Left lobe of liver (tissue), 2 donors: ENCODE measurements around the gene MFRP. TPM values are rescaled to one million over a fixed set of nuclear protein-coding genes. Genes with fewer than 3 reads are reported as not detected.

Experiments
- ATAC-seq: fragments of 200-7000 bp; cut with Tn5 transposase; one replicate; pipeline ENCODE4 v1.9.1; 2020; ENCODE audit warnings: mild to moderate bottlenecking, moderate library complexity
- DNase-seq: peaks from one replicate; pipeline ENCODE4 v3.0.0-alpha.2; 2020; ENCODE audit warnings: low spot score
- total RNA-seq: library from RNA; stranded (reverse); gene quantifications from one replicate; pipeline ENCODE4 v1.2.1, GENCODE V29; 2021
- donor health status: DM: no; HTN: no; CAD: no; lungs with moderate emphysema.
- donor health status: DM: no; HTN: yes; CAD: no.

The MFRP gene
- total RNA-seq, 1 donor from 2014 or later = not detected

DNA sequence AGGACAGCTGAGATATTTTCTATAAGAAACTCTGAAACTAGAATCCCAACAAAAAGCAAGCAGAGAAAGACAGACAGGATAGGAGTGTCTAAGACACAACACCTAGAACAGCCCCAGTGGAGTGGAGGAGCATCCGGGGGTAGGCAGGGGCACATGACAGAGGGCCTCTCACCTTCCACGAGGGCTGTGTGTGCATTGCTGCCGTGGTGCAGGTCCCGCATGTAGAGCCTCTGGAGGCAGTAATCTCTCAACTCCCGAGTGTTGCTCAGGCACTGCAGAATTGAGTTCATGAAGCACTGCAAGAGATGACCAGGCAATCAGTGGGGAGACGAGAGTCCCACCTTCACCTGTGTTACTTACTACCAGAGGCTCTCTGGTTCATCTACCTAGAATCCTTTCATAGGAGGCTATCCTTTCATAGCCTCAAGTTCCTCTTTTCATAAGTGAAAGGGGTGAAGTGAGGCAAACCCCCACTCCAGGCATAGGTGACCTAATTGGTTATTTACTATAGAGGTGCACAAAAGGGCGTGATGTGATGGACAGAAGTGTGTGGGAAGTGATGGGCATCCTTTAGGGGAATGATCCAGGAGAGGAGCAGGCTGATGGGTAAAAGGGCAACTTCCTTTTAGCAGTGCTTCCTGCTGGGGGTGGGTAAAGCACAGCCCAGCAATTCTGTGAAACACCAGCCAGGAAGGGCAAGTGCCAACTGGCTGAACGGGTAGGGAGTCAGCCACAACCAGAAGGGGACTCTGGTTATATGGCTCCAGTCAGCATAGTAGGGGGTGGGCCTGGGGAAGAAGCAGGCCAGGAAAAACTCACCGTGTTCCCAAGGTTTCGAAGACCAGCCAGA is 13.1 kb upstream of the MFRP start:
- ATAC-seq (no peak), DNase-seq (no peak)

DNA sequence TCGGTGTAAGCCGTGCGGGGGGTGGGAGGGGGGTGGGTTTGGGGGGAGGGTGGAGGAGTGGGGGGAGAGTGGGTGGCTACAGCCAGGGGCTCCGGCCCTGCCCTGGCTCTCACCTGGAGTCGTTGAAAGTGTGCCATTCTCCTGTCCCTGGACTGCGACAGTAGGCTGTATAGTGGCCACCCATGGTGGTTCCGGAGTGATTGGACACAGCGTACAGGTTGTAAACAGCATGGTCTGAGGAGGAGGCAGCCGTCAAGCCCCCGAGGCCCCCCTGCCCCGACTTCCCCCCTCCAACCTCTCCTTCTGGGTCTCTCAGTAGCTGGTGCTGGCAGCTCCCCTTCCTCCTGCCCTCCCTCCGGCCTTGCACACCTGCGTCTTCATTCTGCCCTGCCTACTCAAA is 10.6 kb upstream of the MFRP start:
- DNase-seq (no peak), ATAC-seq (peak; percentile 3)

DNA sequence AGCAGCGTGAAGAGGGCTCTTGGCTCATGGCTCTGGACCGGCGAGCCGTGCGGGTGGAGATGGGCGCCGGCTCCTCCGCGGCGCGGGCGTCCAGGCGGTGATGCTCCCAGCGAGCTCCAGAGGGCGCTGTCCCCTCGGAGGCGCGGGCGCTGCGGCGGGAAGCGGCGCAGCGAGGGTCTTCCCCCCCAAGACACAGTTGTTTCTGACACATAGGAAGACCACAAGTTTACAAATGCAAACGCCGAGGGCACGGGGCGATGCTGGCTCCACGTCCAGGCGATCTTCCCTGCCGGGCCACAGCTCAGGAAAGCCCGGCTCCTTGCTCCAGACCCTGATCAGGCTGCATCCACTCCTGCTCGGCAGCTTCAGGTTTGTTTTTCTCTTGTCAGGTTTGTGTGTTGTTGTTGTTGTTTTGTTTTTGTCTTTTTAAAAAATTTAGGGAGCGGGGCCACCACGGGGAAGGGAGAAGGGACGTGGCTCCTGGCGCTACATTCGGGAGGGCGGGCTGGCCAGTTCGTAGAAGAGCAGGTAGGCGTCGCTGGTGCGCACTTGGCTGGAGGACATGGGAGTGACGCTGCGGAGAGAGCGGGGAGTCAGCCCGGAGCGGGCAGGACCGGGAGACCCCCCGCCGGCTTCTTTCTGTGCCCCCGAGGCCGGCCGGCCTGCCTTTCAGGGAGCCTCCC is 10.0 kb upstream of the MFRP start:
- peak; percentile 80 for ATAC-seq
- DNase-seq = peak; percentile 77

DNA sequence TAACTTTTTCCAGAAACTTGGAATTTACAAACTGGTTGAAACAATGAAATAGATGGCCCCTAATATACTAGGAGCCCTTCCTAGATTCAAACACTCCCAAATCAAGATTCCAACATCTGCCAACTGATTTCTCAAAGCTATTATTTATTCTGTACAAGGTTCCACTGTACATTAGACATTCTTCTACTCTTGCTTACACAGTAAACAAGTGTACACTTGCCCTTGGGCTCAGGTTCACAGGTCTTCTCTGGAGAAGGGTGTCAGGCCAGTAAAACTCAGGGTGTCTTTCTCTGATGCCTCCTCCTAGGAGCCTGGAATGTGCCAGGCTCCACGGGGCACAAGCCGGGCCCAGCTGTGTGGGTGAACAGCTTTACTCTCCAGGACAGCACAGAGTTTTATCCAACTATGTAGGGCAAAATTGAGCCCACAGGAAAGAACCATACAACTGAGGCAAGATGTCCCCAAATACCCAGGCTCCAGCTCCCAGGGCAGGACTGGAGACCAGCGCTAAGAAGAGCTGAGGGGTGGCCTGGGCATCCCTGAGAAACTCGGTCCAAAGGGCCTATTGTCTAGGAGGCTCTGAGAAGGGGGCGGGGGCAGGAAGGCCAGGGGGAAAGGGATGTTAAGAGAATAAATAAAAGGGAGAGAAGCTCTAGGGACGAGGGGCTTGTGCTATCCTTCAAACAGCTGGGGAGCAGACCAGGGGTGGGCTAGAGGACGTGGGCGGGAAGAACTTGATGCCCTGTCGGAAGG is 8.8 kb upstream of the MFRP start:
- no peak for ATAC-seq
- no peak for DNase-seq

DNA sequence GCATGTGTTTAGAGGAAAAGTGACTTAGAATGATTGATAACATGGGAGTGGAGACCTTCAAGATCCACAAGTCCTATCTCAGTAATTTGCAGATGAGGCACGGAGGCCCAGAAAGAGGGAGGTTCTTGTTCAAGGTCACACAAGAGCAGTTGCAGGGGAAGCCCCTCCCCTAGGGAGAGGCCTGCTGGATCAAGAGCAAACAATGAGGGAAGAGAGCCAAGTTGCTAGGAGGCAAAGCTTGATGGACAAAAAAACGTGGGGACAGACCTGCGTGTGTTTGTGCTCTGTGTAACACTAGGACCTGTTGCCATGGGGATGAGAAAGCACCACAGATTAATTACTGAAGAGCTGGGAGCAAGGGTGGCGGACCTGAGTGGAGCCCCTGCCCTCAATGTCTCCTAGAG is 6.4 kb upstream of the MFRP start:
- ATAC-seq = peak; percentile 26
- DNase-seq = no peak

DNA sequence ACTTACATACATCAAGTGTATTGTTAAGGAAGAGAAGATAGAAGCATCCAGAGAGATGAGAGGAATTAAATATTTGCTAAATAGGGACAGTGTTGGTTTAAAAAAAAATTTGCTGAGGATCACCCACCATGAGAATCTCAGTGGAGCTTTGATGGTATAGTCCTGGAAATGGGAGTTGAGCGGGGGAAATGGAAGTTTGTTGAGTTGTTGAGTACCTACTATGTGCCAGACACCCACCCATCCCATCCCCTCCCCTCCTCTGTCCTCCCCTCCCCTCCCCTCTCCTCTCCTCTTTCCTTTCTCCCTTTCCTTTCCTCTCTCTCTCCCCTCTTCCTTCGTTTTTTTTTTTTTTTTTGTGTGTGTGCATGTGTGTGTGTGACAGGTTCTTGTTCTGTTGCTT is 4.7 kb upstream of the MFRP start:
- ATAC-seq (no peak), DNase-seq (no peak)

DNA sequence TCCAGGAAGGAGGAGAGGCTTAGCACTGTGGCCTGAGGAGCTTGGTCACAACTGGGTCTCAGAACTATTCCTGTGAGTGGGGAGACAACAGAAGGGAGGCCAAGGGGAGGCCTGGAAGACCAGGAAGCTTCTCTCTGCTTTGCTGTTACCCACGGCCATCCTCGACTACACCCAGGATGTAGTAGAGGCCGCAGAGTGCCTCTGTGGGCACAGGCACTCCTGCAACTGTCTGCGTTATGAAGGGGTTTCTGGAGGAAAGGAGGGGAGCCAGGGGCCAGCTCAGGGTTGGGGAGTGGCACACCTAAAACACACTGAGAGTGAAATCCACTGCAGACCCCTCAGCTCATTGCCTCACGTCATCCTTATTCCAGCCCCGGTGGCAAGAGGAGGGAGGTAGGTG is 3.8 kb upstream of the MFRP start:
- ATAC-seq = no peak
- no peak for DNase-seq

DNA sequence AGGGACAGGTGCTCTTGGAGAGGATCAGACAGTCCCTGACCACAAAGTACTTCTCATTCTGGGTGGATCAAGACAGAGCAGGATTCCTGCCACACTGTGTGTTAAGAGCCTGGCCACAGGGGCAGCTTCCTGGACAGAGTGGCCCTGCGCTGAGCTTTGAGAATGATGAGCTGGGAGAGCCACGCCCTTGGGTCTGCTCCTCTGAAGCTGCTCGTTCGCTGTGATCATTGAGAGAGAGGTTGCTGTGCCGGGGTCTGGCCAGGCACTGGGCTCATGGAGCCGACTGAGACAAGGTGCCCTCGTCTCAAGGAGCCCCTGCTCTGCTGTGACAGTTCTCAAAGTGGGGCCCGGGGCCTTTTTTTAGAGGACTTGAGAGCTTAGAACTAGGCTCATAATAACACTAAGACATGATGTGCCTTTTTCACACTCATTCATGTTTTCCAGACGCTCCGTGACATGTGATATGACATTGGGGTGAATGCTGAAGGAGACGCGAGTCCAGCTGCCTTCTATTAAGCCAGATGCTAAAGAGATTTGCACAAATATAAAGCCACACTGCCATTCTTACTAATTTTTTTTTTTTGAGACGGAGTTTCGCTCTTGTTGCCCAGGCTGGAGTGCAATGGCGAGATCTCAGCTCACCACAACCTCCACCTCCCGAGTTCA is 1.6 kb upstream of the MFRP start:
- DNase-seq (no peak), ATAC-seq (no peak)

DNA sequence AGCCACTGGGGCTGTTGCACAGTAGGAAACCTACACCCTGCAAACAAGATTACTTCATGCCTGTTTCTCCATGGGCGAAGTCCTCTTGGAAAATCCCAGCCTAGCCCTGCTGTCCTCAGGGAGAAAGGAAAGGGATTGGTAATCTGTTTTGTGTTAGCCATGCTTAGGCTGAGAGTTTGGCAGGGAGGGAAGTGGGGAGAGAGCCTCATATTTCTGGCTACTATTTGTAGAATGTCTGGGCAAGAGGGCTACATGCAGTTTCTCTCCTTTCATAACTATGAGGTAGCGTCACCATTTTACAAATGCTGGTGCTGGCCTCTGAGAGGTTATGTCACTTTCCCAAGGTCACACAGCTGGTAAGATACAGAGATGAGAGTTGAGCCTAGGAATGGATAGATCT is 737 bp upstream of the MFRP start:
- DNase-seq (no peak), ATAC-seq (peak; percentile 26)

DNA sequence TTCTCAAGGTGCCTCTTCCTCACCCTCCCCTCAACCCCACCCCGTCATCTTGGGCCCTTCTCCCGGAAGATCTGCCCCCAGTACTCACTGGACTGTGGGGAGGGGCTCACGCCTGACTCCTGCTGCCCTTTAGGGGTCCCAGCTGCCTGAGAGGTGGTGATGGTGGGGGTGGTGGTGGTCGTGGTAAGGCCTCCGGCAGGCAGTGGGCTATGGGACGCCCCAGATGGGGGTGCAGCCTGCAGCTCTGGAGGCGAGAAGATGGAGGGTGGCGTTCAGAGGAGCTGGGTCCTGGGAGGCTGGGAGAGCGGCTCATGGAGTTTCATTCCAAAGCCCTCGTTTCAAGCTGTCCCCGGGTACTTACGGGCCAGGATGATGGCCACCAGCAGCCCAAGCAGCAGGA is 820 bp downstream of the MFRP start:
- no peak for DNase-seq

DNA sequence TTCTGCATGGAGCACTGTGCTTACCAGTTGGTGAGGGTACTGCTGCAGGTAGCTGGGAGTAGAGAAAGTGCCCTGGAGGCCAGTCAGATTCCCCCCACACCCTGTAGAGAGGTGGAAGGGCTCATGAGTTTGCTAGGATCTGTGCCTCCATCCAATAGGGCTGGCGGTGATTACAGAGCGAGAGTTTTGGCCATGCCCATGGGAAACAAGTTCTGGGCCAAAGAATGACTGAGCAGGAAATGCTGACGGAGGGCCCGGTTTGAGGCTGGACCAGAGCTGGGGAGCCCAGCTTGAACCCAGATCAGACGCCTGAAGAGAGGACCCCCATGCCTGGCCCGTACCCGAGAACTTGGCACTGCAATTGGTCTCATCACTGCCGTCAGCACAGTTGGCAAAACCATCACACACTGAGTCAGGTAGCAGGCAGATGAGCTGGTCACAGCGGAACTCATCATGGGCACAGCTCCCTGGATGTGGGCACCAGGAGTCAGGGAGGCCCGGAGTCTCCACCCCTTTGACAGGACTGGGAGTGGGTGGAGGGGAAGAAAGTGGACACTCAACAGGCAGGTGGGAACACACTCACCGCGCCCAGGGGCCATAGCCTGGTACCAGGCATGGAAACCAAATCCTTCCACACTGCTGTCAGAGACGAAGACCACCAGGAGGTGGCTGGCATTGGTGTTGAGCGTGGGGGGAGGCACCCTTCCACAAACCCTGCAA is 2.1 kb downstream of the MFRP start:
- no peak for DNase-seq
- no peak for ATAC-seq

More for the DNA sequence above, 820 bp downstream of the MFRP start:
- no peak for ATAC-seq

DNA sequence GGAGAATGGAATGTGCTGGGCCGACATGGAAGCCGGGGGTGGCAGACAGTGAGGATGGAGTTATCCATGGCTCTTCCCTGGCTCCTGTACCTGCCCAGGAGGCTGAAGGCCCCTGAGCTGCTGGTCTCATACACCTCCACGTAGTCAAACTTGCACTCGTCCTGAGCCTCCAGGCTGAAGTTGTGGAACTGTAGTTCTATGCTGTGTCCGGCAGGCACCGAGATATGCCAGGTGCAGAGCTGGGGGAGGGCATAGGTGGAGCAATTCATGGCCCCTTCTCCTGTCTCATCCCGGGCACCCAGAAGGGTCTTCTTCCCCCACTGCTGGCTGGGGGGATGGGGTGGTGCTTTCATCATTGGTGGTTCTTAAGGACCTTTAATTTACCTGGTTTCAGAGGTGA is 2.8 kb downstream of the MFRP start:
- ATAC-seq = no peak

DNA sequence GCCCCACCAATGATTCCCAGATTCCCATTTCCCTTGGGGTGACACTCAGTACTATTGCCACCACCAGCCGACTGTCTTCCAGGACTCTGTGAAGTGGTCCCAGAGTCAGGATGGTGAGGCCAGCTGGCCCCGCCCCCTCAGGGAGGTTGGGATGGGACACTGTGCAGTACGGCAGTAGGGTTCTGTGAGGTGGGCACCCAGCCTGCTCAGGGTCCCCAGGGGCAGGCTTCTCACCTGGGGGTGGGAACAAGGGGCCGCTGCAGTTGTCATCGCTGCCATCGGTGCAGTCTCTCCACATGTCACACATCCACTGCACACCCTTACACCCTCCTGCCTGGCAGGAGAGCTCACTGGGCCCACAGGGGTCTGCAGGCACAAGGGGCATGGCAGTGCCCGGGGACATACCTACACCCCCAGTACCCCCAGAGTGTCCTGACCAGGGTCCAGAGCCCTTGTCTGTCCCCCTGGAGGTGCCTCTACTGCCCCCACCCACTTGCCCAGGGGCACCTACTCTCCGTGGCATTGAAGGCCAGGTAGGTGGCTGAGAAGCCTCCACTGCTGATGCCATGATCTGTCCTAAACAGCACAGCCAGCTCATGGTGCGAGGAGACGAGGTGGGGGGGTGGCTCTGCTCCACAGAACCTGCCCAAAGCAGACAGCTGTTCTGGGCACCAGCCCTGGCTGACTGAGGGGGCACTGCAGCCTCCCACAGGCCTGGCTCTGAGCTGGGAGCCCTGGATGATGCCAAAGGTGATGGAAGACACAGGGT is 4.0 kb downstream of the MFRP start:
- DNase-seq (no peak), ATAC-seq (no peak)

More for the DNA sequence above, 2.8 kb downstream of the MFRP start:
- DNase-seq = no peak

DNA sequence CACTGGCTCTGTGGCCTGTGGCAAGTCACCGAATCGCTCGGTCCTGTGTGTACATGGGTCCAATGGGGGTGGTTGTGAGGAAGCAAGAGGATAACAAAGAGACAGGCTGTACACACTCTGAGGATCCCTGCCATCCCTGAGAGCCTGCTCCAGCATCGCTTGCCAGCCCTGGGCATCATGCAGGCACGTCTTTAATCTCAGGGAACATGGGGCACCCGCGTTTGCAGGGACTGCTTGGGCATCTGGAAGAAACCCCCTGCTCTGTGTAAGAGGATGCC is 4.5 kb downstream of the MFRP start:
- ATAC-seq (no peak), DNase-seq (no peak)

DNA sequence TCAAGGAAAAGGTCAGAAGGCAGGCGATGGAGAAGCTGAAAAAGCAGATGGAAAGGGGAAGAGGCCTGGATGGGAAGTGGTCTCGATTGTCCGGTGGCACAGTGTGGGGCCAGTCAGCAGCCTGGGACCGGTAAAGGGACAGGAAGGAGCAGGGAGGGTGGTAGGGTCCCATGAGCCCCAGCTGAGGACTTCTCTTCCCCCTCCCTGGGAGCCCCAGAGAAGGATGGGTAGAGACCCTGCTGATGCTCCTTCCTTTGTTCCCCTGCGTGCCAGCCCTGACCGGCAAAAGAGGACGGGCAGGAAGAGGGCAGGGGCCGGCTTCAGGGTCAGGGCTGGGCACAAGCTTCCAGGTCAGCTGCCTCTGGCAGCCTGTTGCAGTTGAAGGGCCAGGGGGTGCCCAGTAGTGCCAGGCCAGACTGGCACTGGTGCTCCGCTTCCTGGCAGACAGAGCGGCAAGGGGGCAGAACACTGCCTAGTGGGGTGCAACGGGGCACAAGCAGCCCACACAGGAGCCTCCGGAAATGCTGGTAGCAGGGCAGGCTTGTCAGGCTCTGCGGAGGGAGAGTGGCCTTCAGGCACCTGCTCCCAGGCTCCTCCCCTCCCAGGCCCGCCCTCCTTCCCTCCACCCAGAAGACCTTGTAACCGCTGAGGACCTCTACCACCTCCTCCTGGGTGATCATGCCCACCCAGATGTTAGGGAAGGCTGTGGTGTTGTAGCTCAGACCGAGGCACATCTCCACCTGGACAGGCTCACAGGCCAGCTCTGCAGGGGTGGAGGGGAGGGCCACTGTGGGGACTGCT is 5.1 kb downstream of the MFRP start:
- ATAC-seq (no peak), DNase-seq (no peak)

DNA sequence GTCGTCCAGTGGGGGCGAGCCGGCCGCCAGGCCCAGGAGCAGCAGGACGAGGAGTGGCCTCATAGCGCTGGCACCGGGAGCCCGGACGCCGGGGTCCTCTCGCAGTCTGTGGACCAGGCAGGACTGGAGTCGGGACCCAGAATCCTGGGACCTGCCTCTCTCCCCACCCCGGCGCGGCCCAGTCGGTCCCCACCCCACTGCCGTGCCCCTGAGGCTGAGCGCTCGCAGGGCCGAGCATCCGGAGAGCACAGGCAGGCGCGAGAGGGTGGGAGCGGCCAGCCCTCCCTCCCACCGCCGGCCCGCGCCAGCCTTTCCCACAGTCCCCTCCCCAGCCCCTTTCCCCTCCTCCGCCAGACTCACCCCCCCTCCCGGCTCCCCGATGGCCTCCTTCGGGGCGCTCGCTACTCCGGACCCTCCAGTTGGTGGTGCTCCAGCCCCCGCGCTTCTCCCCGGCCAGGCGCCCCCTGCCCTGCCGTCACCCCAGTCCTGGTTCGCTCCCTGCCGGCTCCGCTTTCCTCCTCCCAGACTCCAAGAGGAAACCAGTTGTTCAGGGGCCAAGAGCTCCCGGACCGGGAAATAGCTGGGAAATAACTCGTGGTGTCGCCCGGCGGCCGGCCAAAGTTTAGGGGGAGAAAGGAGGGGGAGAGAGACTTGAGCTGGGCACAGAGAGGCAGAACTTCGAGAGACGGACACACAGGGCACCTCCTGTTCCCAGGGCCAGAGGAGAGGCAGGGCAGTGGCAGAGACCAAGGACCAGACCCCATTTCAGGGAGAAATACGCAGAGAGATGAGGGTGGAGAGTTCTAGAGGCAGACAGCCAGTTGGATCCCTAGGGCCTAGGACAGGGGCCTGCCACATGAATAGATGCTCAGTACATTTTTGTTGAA is 5.9 kb downstream of the MFRP start, which contains the start of gene C1QTNF5:
TSS of gene C1QTNF5 (minus strand) at position 549 of the 887 bp plus-strand sequence. CDS start at position 63, 486 bp downstream.
- ATAC-seq (peak; percentile 9), DNase-seq (no peak)

DNA sequence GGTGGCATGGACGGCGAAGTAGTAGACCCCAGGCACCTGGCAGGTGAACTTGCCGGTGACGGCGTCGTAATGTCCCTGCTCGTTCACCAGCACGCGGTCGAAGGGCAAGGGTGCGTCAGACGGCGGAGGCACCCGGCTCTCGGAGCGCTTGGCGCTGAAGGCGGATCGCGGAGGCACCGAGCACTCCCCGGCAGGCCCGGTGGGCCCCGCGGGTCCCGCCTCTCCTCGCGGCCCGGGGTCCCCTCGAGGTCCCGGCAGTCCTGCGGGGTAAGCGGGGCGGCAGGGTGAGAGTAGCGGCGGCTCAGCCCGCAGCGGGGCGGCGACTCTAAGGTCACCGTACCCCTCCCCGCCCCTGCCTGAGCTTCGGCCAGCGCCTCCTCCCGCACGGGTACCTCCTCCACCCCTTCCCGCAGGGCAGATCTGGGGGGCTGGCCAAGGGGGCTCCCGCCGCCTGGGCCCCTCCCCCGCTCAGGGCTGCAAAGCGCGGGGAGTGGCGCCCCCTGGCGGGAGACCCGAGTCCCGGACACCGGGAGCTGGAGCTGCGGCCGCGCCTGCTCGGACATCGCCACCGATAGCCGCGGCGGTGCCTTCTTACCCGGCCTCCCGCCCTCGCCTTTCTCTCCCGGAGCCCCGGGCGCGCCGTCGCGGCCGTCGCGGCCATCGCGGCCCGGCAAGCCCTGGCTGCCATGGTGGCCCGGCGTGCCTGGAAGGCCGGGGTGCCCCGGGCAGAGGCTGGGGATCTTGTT is 6.7 kb downstream of the MFRP start:
- DNase-seq = no peak

More for the DNA sequence above, 6.7 kb downstream of the MFRP start:
- peak; percentile 64 for ATAC-seq
